Neural progenitor cell (in vitro differentiated cells): Measurements from ENCODE around the gene PPFIA1. TPM values are rescaled to one million over a fixed set of nuclear protein-coding genes. Genes with fewer than 3 reads are reported as not detected.

Source experiments
- DNase-seq: peaks from one replicate; pipeline ENCODE4 v3.0.0-alpha.2; 2016; ENCODE audit warnings: low spot score
- H2AFZ ChIP-seq: fragments of 200-600 bp; sonication (generic); replicated peaks from 2 replicates; pipeline ENCODE4 v1.6.1; 2016; ENCODE audit warnings: antibody characterized with exemption
- H3F3A ChIP-seq: fragments of 200-600 bp; sonication (generic); 2 replicates; pipeline ENCODE4 v1.6.1; 2016; ENCODE audit warnings: antibody characterized with exemption, low read depth
- H3K27ac ChIP-seq: fragments of 200-600 bp; sonication (generic); 2 replicates; pipeline ENCODE4 v1.5.1; 2016; ENCODE audit warnings: mild to moderate bottlenecking
- H3K27me3 ChIP-seq: fragments of 200-600 bp; sonication (generic); 2 replicates; pipeline ENCODE4 v1.6.1; 2016; ENCODE audit warnings: mild to moderate bottlenecking, moderate library complexity
- H3K36me3 ChIP-seq: fragments of 200-600 bp; sonication (generic); 2 replicates; pipeline ENCODE4 v1.5.1; 2016
- H3K4me1 ChIP-seq: fragments of 200-600 bp; sonication (generic); 2 replicates; pipeline ENCODE4 v1.6.1; 2016; ENCODE audit warnings: mixed run types
- H3K4me2 ChIP-seq: fragments of 200-600 bp; sonication (generic); 2 replicates; pipeline ENCODE4 v1.6.1; 2016
- H3K4me3 ChIP-seq: fragments of 200-600 bp; sonication (generic); 2 replicates; pipeline ENCODE4 v1.5.1; 2016
- H3K79me2 ChIP-seq: fragments of 200-600 bp; sonication (generic); 2 replicates; pipeline ENCODE4 v1.6.1; 2016; ENCODE audit warnings: low read depth
- H3K9ac ChIP-seq: fragments of 200-600 bp; sonication (generic); 2 replicates; pipeline ENCODE4 v1.6.1; 2016
- H3K9me3 ChIP-seq: fragments of 200-600 bp; sonication (generic); 2 replicates; pipeline ENCODE4 v1.5.1; 2016; ENCODE audit warnings: low read depth
- H4K20me1 ChIP-seq: fragments of 200-600 bp; sonication (generic); 2 replicates; pipeline ENCODE4 v1.6.1; 2016; ENCODE audit warnings: low read depth
- H3K27ac Mint-ChIP-seq: 3 replicates; pipeline ENCODE4 v1.8.0; 2021; ENCODE audit warnings: mixed read lengths
- H3K27me3 Mint-ChIP-seq: 2 replicates; pipeline ENCODE4 v1.8.0; 2022; ENCODE audit warnings: low read depth, mild to moderate bottlenecking, inconsistent platforms, moderate library complexity, mixed read lengths; ENCODE audit not compliant: insufficient read depth
- H3K36me3 Mint-ChIP-seq: 3 replicates; pipeline ENCODE4 v1.8.0; 2021; ENCODE audit warnings: mixed read lengths
- H3K4me1 Mint-ChIP-seq: 3 replicates; pipeline ENCODE4 v1.8.0; 2021; ENCODE audit warnings: mixed read lengths
- H3K4me3 Mint-ChIP-seq: 3 replicates; pipeline ENCODE4 v1.8.0; 2021; ENCODE audit warnings: mild to moderate bottlenecking, moderate library complexity, mixed read lengths
- H3K9me3 Mint-ChIP-seq: 3 replicates; pipeline ENCODE4 v1.8.0; 2020; ENCODE audit warnings: mixed read lengths
- EZH2 ChIP-seq: fragments of 200-600 bp; sonication (generic); IDR thresholded peaks from 2 replicates; pipeline ENCODE4 v1.6.1; 2017; ENCODE audit warnings: antibody characterized with exemption, mild to moderate bottlenecking, moderate library complexity
- EZH2phosphoT487 ChIP-seq: fragments of 200-600 bp; sonication (generic); IDR thresholded peaks from 2 replicates; pipeline ENCODE4 v1.6.1; 2017; ENCODE audit warnings: antibody characterized with exemption
- total RNA-seq: library from RNA; depleted of rRNA; stranded (reverse); fragments of >200 nt; gene quantifications from 2 replicates; pipeline ENCODE4 v1.2.3, GENCODE V29; 2015; ENCODE audit warnings: low replicate concordance
- TF ChIP-seq, protein P1 (sequence below): fragments of 200-600 bp; sonication (generic); IDR thresholded peaks from 2 replicates; pipeline ENCODE4 v1.5.1; 2017; ENCODE audit warnings: antibody characterized with exemption, mild to moderate bottlenecking

PPFIA1 gene
- total RNA-seq, 1 donor from 2014 or later, result 42.6 TPM

DNA sequence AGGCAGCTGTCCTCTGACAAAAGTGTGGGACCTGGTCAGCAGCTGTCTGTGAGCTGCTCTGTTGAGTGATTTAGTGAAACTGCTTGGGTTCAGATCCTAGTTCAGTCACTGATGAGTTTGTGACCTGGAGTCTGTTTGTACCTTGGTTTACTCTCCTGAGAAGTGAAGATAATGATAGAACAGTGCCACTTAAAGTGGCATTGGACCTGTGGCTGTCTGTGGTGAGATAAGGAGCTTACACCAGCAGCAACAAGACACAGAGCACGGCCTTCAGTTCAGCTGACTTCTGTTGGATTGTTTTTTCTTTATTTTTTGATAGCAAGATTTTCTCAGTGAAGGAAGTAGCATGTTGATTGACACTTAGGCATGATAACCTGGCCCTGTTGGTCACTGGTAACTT, 81.6 kb downstream of the PPFIA1 start:
- Mint-ChIP-seq H3K27ac (no peak overlapping the region), H3K4me3 (no peak overlapping the region), H3K36me3 (peaks cover 20% of the 10 kb centered on the region), H3K4me1 (no peaks in the 10 kb centered on the region), H3K9me3 (no peaks in the 10 kb centered on the region), H3K27me3 (no peaks in the 10 kb centered on the region)
- Histone ChIP-seq H3F3A (no peaks in the 10 kb centered on the region), H3K79me2 (no peaks in the 10 kb centered on the region), H3K27me3 (no peaks in the 10 kb centered on the region), H3K4me1 (no peaks in the 10 kb centered on the region), H3K9ac (no peak overlapping the region), H3K27ac (no peak overlapping the region), H2AFZ (no peak overlapping the region), H4K20me1 (no peaks in the 10 kb centered on the region), H3K4me3 (no peak overlapping the region), H3K36me3 (peaks cover 10% of the 10 kb centered on the region), H3K4me2 (no peak overlapping the region), H3K9me3 (no peaks in the 10 kb centered on the region)
- no peak for DNase-seq
- TF ChIP-seq, protein P1, sequence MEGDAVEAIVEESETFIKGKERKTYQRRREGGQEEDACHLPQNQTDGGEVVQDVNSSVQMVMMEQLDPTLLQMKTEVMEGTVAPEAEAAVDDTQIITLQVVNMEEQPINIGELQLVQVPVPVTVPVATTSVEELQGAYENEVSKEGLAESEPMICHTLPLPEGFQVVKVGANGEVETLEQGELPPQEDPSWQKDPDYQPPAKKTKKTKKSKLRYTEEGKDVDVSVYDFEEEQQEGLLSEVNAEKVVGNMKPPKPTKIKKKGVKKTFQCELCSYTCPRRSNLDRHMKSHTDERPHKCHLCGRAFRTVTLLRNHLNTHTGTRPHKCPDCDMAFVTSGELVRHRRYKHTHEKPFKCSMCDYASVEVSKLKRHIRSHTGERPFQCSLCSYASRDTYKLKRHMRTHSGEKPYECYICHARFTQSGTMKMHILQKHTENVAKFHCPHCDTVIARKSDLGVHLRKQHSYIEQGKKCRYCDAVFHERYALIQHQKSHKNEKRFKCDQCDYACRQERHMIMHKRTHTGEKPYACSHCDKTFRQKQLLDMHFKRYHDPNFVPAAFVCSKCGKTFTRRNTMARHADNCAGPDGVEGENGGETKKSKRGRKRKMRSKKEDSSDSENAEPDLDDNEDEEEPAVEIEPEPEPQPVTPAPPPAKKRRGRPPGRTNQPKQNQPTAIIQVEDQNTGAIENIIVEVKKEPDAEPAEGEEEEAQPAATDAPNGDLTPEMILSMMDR, result no peak
- no peak for TF ChIP-seq EZH2
- no peak for TF ChIP-seq EZH2phosphoT487

DNA sequence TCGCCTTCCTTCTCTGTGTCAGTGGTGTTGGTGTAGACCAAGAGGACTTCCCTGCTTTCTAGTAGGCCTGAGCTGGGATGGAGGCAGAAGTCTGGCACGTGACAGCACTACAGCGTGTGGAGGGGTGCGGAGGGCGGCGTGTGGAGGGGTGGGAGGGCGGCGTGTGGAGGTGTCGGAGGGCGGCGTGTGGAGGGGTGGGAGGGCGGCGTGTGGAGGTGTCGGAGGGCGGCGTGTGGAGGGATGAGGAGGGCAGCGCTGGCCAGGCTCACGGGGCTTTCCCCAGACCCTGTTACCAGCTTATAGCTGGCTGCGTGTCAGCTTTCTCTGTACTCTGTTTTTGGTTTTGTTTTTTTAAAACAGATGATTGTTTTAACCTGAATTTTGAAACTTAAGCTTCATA, 82.1 kb downstream of the PPFIA1 start:
- Histone ChIP-seq H3K4me3 (no peak overlapping the region), H3K36me3 (peaks cover 10% of the 10 kb centered on the region), H3K27ac (no peak overlapping the region), H2AFZ (no peak overlapping the region), H3K27me3 (no peaks in the 10 kb centered on the region), H3K9ac (no peak overlapping the region), H3K4me2 (no peak overlapping the region), H3K79me2 (no peaks in the 10 kb centered on the region), H3K4me1 (no peaks in the 10 kb centered on the region), H3K9me3 (no peaks in the 10 kb centered on the region), H3F3A (no peaks in the 10 kb centered on the region), H4K20me1 (no peaks in the 10 kb centered on the region)
- TF ChIP-seq, protein P1, result no peak
- no peak for TF ChIP-seq EZH2phosphoT487
- TF ChIP-seq EZH2, result no peak
- Mint-ChIP-seq H3K36me3 (peaks cover 17% of the 10 kb centered on the region), H3K27ac (no peak overlapping the region), H3K9me3 (no peaks in the 10 kb centered on the region), H3K4me1 (no peaks in the 10 kb centered on the region), H3K27me3 (no peaks in the 10 kb centered on the region), H3K4me3 (no peak overlapping the region)
- no peak for DNase-seq

DNA sequence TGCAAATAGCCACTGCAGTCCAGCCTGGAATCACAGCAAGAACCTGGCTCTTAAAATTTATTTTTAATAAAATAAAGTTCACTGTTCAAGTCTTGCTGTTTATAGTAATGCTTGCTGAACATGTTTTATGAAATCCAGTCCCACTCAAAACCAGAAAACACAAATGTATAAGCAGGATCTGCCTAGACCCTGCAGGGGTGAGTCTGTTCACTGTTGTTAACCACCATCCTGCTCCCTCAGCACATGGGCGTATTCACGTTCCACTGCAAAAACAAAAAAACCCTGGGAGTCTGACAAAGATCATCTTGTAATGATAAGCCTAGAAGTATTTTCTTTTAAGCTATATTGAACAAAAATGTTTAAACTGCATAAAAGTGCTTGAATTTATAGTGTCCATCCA, 82.8 kb downstream of the PPFIA1 start:
- Histone ChIP-seq H3K4me3 (no peak overlapping the region), H4K20me1 (no peaks in the 10 kb centered on the region), H3F3A (no peaks in the 10 kb centered on the region), H3K79me2 (no peaks in the 10 kb centered on the region), H3K27me3 (no peaks in the 10 kb centered on the region), H3K36me3 (peaks cover 10% of the 10 kb centered on the region), H3K9ac (no peak overlapping the region), H2AFZ (no peak overlapping the region), H3K4me1 (no peaks in the 10 kb centered on the region), H3K27ac (no peak overlapping the region), H3K4me2 (no peak overlapping the region), H3K9me3 (no peaks in the 10 kb centered on the region)
- Mint-ChIP-seq H3K36me3 (peaks cover 18% of the 10 kb centered on the region), H3K9me3 (no peaks in the 10 kb centered on the region), H3K27ac (no peak overlapping the region), H3K4me3 (no peak overlapping the region), H3K4me1 (no peaks in the 10 kb centered on the region), H3K27me3 (no peaks in the 10 kb centered on the region)
- no peak for DNase-seq
- TF ChIP-seq EZH2 (no peak), EZH2phosphoT487 (no peak)
- TF ChIP-seq, protein P1, result no peak
